HepG2 (cell line): Measurements from ENCODE around the gene NRGN. TPM values are rescaled to one million over a fixed set of nuclear protein-coding genes. Genes with fewer than 3 reads are reported as not detected.

Source experiments
- ATAC-seq: fragments of 200-7000 bp; cut with Tn5 transposase; 3 replicates; pipeline ENCODE4 v1.9.1; 2020; ENCODE audit warnings: mild to moderate bottlenecking, moderate library complexity
- BruUV-seq: library from RNA; stranded (reverse); fragments of 400-500 nt; replicated peaks from 2 replicates; lab custom pipeline; 2021; lab: Mats Ljungman, UMichigan
- CTCF ChIA-PET: fragments of 300-600 bp; formaldehyde crosslinking; extraction: SDS; loops from one replicate; lab custom pipeline; 2021; ENCODE audit warnings: low total read pairs, inconsistent platforms, low intra/inter-chr PET ratio; lab: Yijun Ruan, JAX
- POLR2A ChIA-PET: fragments of 350-600 bp; sonication (Branson Sonifier 250); formaldehyde crosslinking; loops from one replicate; lab custom pipeline; 2020; ENCODE audit warnings: antibody characterized with exemption, inconsistent platforms; lab: Yijun Ruan, JAX
- DNase-seq: peaks from one replicate; pipeline ENCODE4 v3.0.0-alpha.2; 2015; ENCODE audit warnings: low spot score
- FAIRE-seq: peaks from 3 replicates; lab custom pipeline; 2011; peaks lifted over from hg19 to GRCh38; lab: Jason Lieb, UNC
- H2AFZ ChIP-seq: one replicate; pipeline ENCODE4 v1.6.1; 2011; ENCODE audit warnings: low read length, inconsistent platforms
- H3K27ac ChIP-seq: fragments of 300-600 bp; 3 replicates; pipeline ENCODE4 v1.8.0; 2011; ENCODE audit warnings: mixed run types, mild to moderate bottlenecking, mixed read lengths, low read length, inconsistent platforms; ENCODE audit not compliant: insufficient read depth; ENCODE audit errors: extremely low read length
- H3K27me3 ChIP-seq, 2 experiments: fragments of 200-600 bp in 1 of 2; 2 replicates in 1 of 2; 3 replicates in 1 of 2; pipeline versions ENCODE4 v1.6.0 to v1.8.0; 2011; ENCODE audit warnings: low read length in 2 of 2, mild to moderate bottlenecking in 2 of 2, moderate library complexity in 2 of 2, inconsistent platforms in 1 of 2; ENCODE audit not compliant: insufficient read depth in 2 of 2, control insufficient read depth in 1 of 2
- H3K36me3 ChIP-seq, 2 experiments: fragments of 200-600 bp in 1 of 2; replicated peaks in 1 of 2; 2 replicates in 1 of 2; 3 replicates in 1 of 2; pipeline versions ENCODE4 v1.5.1 to v1.8.0; 2011; ENCODE audit warnings: low read length in 2 of 2, inconsistent platforms in 1 of 2; ENCODE audit not compliant: insufficient read depth in 2 of 2, control insufficient read depth in 1 of 2
- H3K4me1 ChIP-seq: 2 replicates; pipeline ENCODE4 v1.5.1; 2012; ENCODE audit warnings: low read length, inconsistent platforms; ENCODE audit not compliant: insufficient read depth
- H3K4me2 ChIP-seq: 2 replicates; pipeline ENCODE4 v1.6.0; 2011; ENCODE audit warnings: low read depth, low read length, inconsistent platforms
- H3K4me3 ChIP-seq, 3 experiments: fragments of 200-600 bp in 1 of 3; sonication (generic), shearing (Covaris generic) in 1 of 3; replicated peaks in 1 of 3; 2 replicates each; pipeline ENCODE4 v1.5.1; 2011 to 2016; ENCODE audit warnings: low read length in 3 of 3, inconsistent platforms in 2 of 3, low read depth in 2 of 3, mild to moderate bottlenecking in 2 of 3, control low read depth in 1 of 3, mixed read lengths in 1 of 3; ENCODE audit not compliant: insufficient read depth in 1 of 3
- H3K79me2 ChIP-seq: one replicate; pipeline ENCODE4 v1.6.1; 2011; ENCODE audit warnings: low read length, inconsistent platforms; ENCODE audit not compliant: insufficient read depth
- H3K9ac ChIP-seq: 2 replicates; pipeline ENCODE4 v1.6.0; 2011; ENCODE audit warnings: mild to moderate bottlenecking, low read depth, low read length, inconsistent platforms; ENCODE audit not compliant: insufficient read depth
- H3K9me3 ChIP-seq: 2 replicates; pipeline ENCODE4 v1.5.1; 2012; ENCODE audit warnings: mild to moderate bottlenecking, low read length
- H4K20me1 ChIP-seq: 2 replicates; pipeline ENCODE4 v1.6.0; 2011; ENCODE audit warnings: inconsistent platforms, mild to moderate bottlenecking, low read length, moderate library complexity; ENCODE audit not compliant: insufficient read depth
- BRD4 ChIP-seq: sonication (generic); formaldehyde crosslinking; IDR thresholded peaks from 2 replicates; pipeline ENCODE4 v1.4.0; 2020; ENCODE audit warnings: missing genetic modification reagents
- CEBPG ChIP-seq: IDR thresholded peaks from 2 replicates; pipeline ENCODE4 v1.6.1; 2016
- EHMT2 ChIP-seq: fragments of 200-600 bp; sonication (generic); IDR thresholded peaks from 2 replicates; pipeline ENCODE4 v1.7.0; 2017; ENCODE audit warnings: antibody characterized with exemption, low read depth, low read length, borderline replicate concordance
- HES4 ChIP-seq: sonication (generic); formaldehyde crosslinking; IDR thresholded peaks from 2 replicates; pipeline ENCODE4 v1.9.0; 2021; ENCODE audit warnings: mild to moderate bottlenecking, missing genetic modification reagents, borderline replicate concordance
- SMARCE1 ChIP-seq: fragments of 450-650 bp; IDR thresholded peaks from 2 replicates; pipeline ENCODE4 v1.6.1; 2017; ENCODE audit warnings: borderline replicate concordance
- TEAD3 ChIP-seq: optimal IDR thresholded peaks from 2 replicates; pipeline ENCODE3; 2016; ENCODE audit warnings: borderline replicate concordance
- ZBTB14 ChIP-seq: sonication (generic); formaldehyde crosslinking; IDR thresholded peaks from 2 replicates; pipeline ENCODE4 v1.4.0; 2020; ENCODE audit warnings: missing genetic modification reagents
- ZKSCAN5 ChIP-seq: sonication (generic); formaldehyde crosslinking; IDR thresholded peaks from 2 replicates; pipeline ENCODE4 v1.5.1; 2020; ENCODE audit warnings: mild to moderate bottlenecking, missing genetic modification reagents
- ZNF264 ChIP-seq: sonication (generic); formaldehyde crosslinking; IDR thresholded peaks from 2 replicates; pipeline ENCODE4 v1.4.0; 2020; ENCODE audit warnings: missing genetic modification reagents
- ZNF274 ChIP-seq: sonication (generic); formaldehyde crosslinking; IDR thresholded peaks from 2 replicates; pipeline ENCODE4 v1.5.1; 2020; ENCODE audit warnings: mild to moderate bottlenecking, missing genetic modification reagents
- ZNF441 ChIP-seq: sonication (generic); formaldehyde crosslinking; IDR thresholded peaks from 2 replicates; pipeline ENCODE4 v1.7.0; 2021; ENCODE audit warnings: missing genetic modification reagents, borderline replicate concordance
- ZNF564 ChIP-seq: sonication (generic); formaldehyde crosslinking; IDR thresholded peaks from 2 replicates; pipeline ENCODE4 v1.8.1; 2023; ENCODE audit warnings: mild to moderate bottlenecking, missing genetic modification reagents
- WGBS: methylation state at CpG from one replicate; pipeline ENCODE4 v1.1.6; 2017; ENCODE audit warnings: low lambda C conversion rate; 5-methylcytosine and 5-hydroxymethylcytosine counted together
- in situ Hi-C: cut with HindIII; loops from 2 replicates; pipeline ENCODE4 v1.10.0; 2017; ENCODE audit warnings: low pct_unique_long_range_greater_than_20kb; ENCODE audit not compliant: extremely low pct_ligation_motif_present
- intact Hi-C: fragments of 100-400 bp; cut with micrococcal nuclease; formaldehyde crosslinking; loops from one replicate; pipeline ENCODE4 v1.10.0; 2022; ENCODE audit not compliant: unreplicated experiment
- polyA plus RNA-seq, 8 experiments: library from polyadenylated mRNA; depleted of rRNA in 3 of 8; stranded (reverse) in 7 of 8; unstranded in 1 of 8; fragments of >200 nt; fragmentation: Illumina TruSeq in 4 of 8; extraction: Trizol in 4 of 8; gene quantifications; 2 replicates each; pipeline versions ENCODE4 v1.2.1 to v1.2.3, GENCODE V29; 2011 to 2016; ENCODE audit warnings: low read depth in 4 of 8, missing spikeins in 1 of 8, mixed read lengths in 1 of 8; ENCODE audit not compliant: insufficient read depth in 1 of 8
- total RNA-seq, 5 experiments: library from RNA; depleted of rRNA; stranded (reverse); fragments of >200 nt; fragmentation: Illumina TruSeq; extraction: Trizol; gene quantifications; 2 replicates each; pipeline ENCODE4 v1.2.3, GENCODE V29; 2016; ENCODE audit warnings: low read depth in 1 of 5

NRGN gene
- total and polyA plus RNA-seq, 2 of the 13 experiments (the other 11 are each of a cell fraction or from before 2014, with no cell fraction given), result 0.22 TPM; not detected in 1

DNA sequence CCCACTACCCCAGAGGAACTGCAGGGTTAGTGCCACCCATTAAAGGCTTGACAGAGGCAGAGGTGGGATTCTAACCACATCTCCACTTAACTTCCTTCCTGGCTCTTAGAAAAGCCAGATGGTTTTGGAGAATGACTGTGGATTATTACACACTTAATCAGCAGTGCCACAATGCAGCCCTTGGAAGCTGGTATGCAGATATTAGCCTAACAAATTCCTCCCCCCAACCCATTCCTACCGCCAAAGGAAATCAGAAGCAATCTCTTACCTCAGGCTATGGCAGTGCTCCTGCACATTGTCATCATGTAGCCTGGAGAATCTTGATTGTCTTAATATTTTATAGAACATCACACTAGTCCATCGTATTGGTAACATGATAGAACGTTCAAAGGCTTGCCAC, 23.2 kb upstream of the NRGN start:
- peaks cover 0 to 55% of the 10 kb centered on the region in 2 experiments; a peak in 4 of 5 replicates for H3K27me3 ChIP-seq
- in situ Hi-C loops, result no loop called here
- no peak for ATAC-seq
- no peaks in the 10 kb centered on the region for H3K79me2 ChIP-seq
- 63% methylated on average over 3 of the region's 3 CpGs for WGBS
- H3K9me3 ChIP-seq, result no peaks in the 10 kb centered on the region
- ChIA-PET POLR2A (no interaction called here), CTCF (no interaction called here)
- no peaks in the 10 kb centered on the region for H4K20me1 ChIP-seq
- H3K36me3 ChIP-seq, result no peaks in the 10 kb centered on the region
- no peak overlapping the region for H3K27ac ChIP-seq
- no peak overlapping the region for H3K4me2 ChIP-seq
- no TSS peak for BruUV-seq
- intact Hi-C loops, result no loop called here
- no peak for FAIRE-seq
- H2AFZ ChIP-seq, result no peak overlapping the region
- H3K4me3 ChIP-seq, result no peak overlapping the region
- H3K9ac ChIP-seq, result no peak overlapping the region
- H3K4me1 ChIP-seq, result peaks cover 14% of the 10 kb centered on the region; the same call in 1 of the 2 replicates
- no peak for DNase-seq
- no peak for TF ChIP-seq ZBTB14 (CRISPR knock-in tag)
- no peak for TF ChIP-seq ZNF264
- TF ChIP-seq CEBPG (CRISPR knock-in tag), result no peak
- TF ChIP-seq ZNF564 (CRISPR knock-in tag), result no peak
- no peak for TF ChIP-seq ZKSCAN5 (CRISPR knock-in tag)
- no peak for TF ChIP-seq EHMT2
- no peak for TF ChIP-seq ZNF274 (CRISPR knock-in tag)

GRCh38 chr11:124717421-124717785, 22.3 kb upstream of the NRGN start:
- no TSS peak for BruUV-seq
- intact Hi-C loops, result no loop called here
- peak; percentile 51 for ATAC-seq
- Histone ChIP-seq H3K9ac (no peak overlapping the region), H3K27ac (no peak overlapping the region), H3K27me3 (peaks cover 3 to 63% of the 10 kb centered on the region in 2 experiments; a peak in 4 of 5 replicates), H3K36me3 (no peaks in the 10 kb centered on the region), H3K4me2 (peak overlapping the region; percentile 80), H3K79me2 (no peaks in the 10 kb centered on the region), H3K4me3 (no peak overlapping the region), H2AFZ (no peak overlapping the region), H3K9me3 (no peaks in the 10 kb centered on the region), H4K20me1 (no peaks in the 10 kb centered on the region), H3K4me1 (peaks cover 14% of the 10 kb centered on the region; the same call in 1 of the 2 replicates)
- FAIRE-seq, result no peak
- TF ChIP-seq HES4 (CRISPR knock-in tag) (no peak), ZNF441 (CRISPR knock-in tag) (no peak), BRD4 (CRISPR knock-in tag) (no peak), TEAD3 (no peak), SMARCE1 (no peak)
- POLR2A ChIA-PET, result no interaction called here
- in situ Hi-C loops, result no loop called here
- no peak for DNase-seq
- WGBS, result 42% methylated on average over 7 of the region's 7 CpGs
- CTCF ChIA-PET, result no interaction called here
